NCI-H1092 treated with DMSO at 0.1 percent for 48 hours (cell line): ENCODE data around the gene PLCD1.
A peak's percentile ranks its signal among the peaks of the same experiment; 100 is the strongest.

ENCODE experiments used
- DNase-seq: peaks from one replicate; lab custom pipeline; 2025; lab: John Stamatoyannopoulos, UW

The PLCD1 gene

GRCh38 chr3:38016847-38017444 is 12.5 kb downstream of the PLCD1 start:
- no peak for DNase-seq

GRCh38 chr3:38016410-38016809 is 13.0 kb downstream of the PLCD1 start:
- no peak for DNase-seq

GRCh38 chr3:38015984-38016383 is 13.5 kb downstream of the PLCD1 start:
- DNase-seq, result no peak

- no peak for DNase-seq
These were observed 14.0 kb downstream of the PLCD1 start for GRCh38 chr3:38015485-38015884.

DNA sequence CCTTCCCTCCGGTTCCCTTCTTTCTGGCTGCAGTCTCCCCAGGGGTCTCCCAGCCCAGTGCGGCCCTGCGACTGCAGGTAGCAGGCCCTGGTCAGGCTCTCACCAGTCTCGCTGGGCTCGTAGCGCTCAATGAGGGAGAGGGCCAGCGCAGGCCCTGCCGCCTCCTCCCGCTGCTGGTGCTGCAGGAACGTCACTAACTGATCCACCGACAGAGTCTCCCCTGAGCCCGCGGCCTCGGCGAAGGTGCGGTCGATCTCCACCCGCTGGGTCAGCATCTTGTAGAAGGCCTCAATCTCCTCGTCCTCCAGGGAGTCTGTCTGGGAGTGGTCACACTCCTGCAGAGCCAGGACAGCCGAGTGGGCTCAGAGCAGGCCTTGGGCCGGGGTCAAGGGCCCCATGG is 18.3 kb downstream of the PLCD1 start:
- DNase-seq, result no peak

- DNase-seq, result no peak
These were observed 19.4 kb downstream of the PLCD1 start for GRCh38 chr3:38009807-38010591.

GRCh38 chr3:38008971-38009580 is 20.4 kb downstream of the PLCD1 start:
- DNase-seq, result no peak

GRCh38 chr3:38008191-38008701 is 21.2 kb downstream of the PLCD1 start:
- DNase-seq, result no peak

DNA sequence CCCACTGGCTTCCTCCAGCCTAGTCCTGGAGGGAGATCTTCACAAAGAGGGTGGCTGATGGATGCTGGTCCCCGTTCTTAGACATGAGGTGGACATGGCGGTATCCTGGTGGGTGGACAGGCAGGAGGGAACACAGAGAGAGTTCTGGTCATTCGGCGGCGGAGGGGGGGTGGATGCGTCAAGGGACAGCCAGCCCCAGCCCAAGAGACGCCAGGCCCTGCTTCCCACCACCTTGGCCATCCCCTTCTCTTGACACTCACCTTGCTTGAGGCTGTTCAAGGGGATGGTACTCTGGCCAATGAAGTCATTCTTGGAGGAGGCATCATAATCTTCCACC is 21.7 kb downstream of the PLCD1 start:
- DNase-seq, result no peak

DNA sequence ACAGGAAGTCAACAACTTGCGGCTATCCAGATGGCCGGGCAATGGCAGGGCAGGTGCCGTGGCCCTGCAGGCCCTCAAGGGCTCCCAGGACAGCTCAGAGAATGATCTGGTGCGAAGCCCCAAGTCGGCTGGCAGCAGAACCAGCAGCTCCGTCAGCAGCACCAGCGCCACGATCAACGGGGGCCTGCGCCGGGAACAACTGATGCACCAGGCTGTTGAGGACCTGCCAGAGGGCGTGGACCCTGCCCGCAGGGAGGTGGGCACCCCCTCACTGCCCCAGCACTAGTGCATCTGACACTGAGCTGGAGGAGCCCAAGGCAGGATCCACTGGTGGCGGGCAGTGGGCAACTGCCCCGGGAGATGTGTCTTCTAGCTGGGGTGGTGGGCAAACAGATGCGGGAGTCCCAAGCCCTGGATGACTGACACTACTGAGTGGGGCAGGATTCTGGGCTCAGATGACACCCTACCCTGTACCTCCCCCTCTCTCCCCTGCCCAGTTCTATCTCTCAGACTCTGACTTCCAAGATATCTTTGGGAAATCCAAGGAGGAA is 22.9 kb downstream of the PLCD1 start:
- no peak for DNase-seq

DNA sequence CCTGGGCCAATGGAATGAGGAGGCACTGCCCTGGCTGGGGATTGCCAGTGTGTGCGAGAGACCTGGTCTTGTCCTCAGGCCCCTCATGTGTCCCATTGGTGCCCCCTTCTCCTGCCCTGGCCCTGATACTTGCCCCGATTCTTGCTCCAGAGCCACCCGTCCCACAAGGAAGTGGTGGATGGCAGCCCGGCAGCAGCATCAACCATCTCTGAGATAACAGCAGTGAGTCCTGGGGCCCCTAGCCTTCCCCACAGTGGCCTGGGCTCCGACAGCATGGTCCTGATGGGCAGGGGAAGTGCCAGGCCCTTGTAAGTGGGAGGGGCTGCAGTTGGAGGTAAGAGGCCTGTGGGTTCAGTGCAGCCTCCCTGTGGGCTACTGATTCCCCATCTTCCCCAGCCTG is 23.4 kb downstream of the PLCD1 start:
- DNase-seq, result no peak

- no peak for DNase-seq
These were observed 24.1 kb downstream of the PLCD1 start for GRCh38 chr3:38005076-38006020.

GRCh38 chr3:38004415-38005075 is 24.9 kb downstream of the PLCD1 start:
- peak; percentile 20 for DNase-seq

GRCh38 chr3:38003817-38004414 is 25.5 kb downstream of the PLCD1 start:
- DNase-seq, result no peak

GRCh38 chr3:38003371-38003816 is 26.0 kb downstream of the PLCD1 start:
- DNase-seq, result no peak

DNA sequence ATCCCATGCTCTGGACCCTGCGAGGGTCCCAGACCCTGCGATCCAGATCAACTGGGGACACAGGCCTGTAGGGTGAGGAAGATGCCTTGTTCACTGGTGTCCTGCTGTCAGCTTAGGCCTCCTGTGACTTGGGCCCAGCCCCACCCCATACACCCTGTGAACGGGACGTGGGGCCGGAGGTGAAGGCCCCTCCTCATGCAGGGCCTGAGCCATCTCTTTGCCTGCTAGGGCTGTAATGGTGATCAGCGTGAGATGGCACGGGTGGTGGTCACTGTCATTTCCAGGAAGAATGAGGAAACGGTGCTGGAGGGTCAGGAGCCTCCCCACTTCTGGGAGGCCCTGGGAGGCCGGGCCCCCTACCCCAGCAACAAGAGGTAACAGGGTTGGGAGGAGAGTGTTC is 26.5 kb downstream of the PLCD1 start:
- DNase-seq, result no peak

DNA sequence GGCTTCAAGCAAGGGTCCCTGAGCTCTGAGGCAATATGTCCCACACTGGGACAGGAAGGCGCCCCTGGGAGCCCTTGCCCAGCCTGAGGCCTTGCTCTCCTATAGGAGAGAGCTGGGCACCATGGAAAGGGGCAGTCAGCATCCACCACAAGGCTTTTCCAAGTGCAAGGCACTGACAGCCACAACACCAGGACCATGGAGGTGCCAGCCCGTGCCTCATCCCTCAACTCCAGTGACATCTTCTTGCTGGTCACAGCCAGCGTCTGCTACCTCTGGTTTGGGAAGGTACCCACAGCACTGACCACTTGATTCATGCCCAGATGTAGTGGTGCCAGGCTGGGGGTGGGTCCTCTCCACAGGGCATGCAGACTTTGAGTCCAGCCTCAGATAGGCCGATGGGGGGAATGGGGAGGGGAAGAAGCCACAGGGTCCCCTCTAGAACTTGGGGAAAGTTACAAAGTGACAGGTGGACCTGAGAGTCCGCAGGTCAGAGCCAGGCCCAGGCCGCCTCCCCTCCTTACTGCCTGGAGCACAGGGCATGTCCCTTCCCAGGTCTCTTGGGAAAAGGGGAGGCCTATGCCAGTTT is 27.1 kb downstream of the PLCD1 start:
- DNase-seq, result no peak

DNA sequence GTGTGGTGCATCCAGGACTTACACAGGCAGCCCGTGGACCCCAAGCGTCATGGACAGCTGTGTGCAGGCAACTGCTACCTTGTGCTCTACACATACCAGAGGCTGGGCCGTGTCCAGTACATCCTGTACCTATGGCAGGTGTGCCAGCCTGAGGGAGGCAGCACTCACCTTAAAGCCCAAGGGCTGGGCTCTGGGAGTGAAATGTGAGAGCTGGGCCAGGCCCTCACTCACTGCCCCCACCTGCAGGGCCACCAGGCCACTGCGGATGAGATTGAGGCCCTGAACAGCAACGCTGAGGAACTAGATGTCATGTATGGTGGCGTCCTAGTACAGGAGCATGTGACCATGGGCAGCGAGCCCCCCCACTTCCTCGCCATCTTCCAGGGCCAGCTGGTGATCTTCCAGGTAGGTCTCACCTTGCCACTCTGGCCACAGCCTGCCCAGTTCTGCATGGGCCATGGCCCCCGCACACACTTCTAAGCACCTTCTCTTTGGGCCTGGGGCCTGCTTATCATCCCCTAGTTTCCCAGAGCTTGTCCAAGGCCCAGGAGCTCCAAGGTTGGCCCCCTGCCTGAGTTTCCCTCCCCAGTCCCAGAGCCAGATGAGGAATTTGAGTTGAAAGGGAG is 27.9 kb downstream of the PLCD1 start:
- DNase-seq, result no peak

DNA sequence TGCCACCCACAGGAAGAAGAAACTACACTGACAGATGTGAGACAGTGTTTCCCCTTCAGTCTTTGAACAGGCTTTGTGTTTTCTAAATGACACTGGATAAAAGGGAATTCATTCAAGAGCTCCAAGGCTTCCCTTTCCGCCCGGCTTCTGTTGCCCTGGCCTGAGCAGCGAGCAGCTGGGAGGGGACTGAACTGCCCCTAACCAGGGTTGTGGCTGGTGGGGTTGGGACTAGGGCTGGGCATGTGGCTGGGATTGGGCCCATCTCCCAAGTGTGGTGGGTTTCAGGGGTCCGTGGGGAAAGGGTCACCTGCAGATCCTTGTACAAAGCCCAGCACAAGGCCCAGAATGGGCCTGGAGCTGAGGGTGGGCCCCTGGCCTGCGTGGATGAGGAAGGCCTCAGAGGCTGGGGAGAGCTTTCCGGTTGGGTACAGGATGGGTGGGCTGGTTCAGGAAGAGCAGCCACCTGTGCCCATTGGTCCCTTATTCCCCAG is 28.4 kb downstream of the PLCD1 start:
- DNase-seq, result no peak
